GM12891 (cell line): ENCODE measurements around the gene IRAK3. TPM values are rescaled to one million over a fixed set of nuclear protein-coding genes. Genes with fewer than 3 reads are reported as not detected.
A peak's percentile ranks its signal among the peaks of the same experiment; 100 is the strongest.

Experiments
- DNase-seq: peaks from one replicate; pipeline ENCODE4 v3.0.0; 2011; ENCODE audit warnings: low spot score; ENCODE audit not compliant: insufficient read length
- FAIRE-seq: peaks from 2 replicates; lab custom pipeline; 2011; peaks lifted over from hg19 to GRCh38; lab: Jason Lieb, UNC
- PAX5 ChIP-seq: IDR thresholded peaks from 2 replicates; pipeline ENCODE4 v1.6.1; 2011; ENCODE audit warnings: low read length, moderate library complexity, mild to moderate bottlenecking; ENCODE audit not compliant: insufficient read depth, severe bottlenecking
- POLR2A ChIP-seq: IDR thresholded peaks from 2 replicates; pipeline ENCODE4 v1.6.1; 2011; ENCODE audit warnings: low read depth, low read length, control low read depth
- POLR2AphosphoS5 ChIP-seq: IDR thresholded peaks from 2 replicates; pipeline ENCODE4 v1.6.1; 2011; ENCODE audit warnings: low read depth, low read length, control low read depth
- POU2F2 ChIP-seq: IDR thresholded peaks from 2 replicates; pipeline ENCODE4 v1.6.1; 2011; ENCODE audit warnings: low read depth, mild to moderate bottlenecking, control low read depth, low read length, moderate library complexity
- SPI1 ChIP-seq: IDR thresholded peaks from 2 replicates; pipeline ENCODE4 v1.6.1; 2011; ENCODE audit warnings: low read depth, low read length, control low read depth
- TAF1 ChIP-seq: IDR thresholded peaks from 2 replicates; pipeline ENCODE4 v1.6.1; 2011; ENCODE audit warnings: low read depth, low read length, control low read depth
- polyA plus RNA-seq: library from polyadenylated mRNA; unstranded; fragments of >200 nt; gene quantifications from one replicate; pipeline ENCODE4 v1.2.1, GENCODE V29; 2012; ENCODE audit warnings: low read depth, missing spikeins, inconsistent platforms; ENCODE audit not compliant: missing spikeins

IRAK3 gene
- polyA plus RNA-seq = 4.9 TPM

GRCh38 chr12:66188584-66189485 lies at the start of gene IRAK3:
Gene IRAK3, plus strand, starts transcription at chr12:66189214. Its CDS starts 86 bp downstream, at chr12:66189300.
- DNase-seq (peak; percentile 52), FAIRE-seq (peak; percentile 80)

GRCh38 chr12:66139328-66139727 lies 49.7 kb upstream of the IRAK3 start:
- no peak for DNase-seq
- TF ChIP-seq POU2F2 (no peak), SPI1 (no peak)
- FAIRE-seq = no peak

More at GRCh38 chr12:66188584-66189485, at the start of gene IRAK3:
- TF ChIP-seq POLR2AphosphoS5 = no peak
- no peak for TF ChIP-seq PAX5
- peak; percentile 38; the same call in 1 of the 2 replicates for TF ChIP-seq POLR2A
- TF ChIP-seq POU2F2 = no peak; the same call in 1 of the 2 replicates
- peak; percentile 49; the same call in 1 of the 2 replicates for TF ChIP-seq TAF1
- TF ChIP-seq SPI1 = no peak

DNA sequence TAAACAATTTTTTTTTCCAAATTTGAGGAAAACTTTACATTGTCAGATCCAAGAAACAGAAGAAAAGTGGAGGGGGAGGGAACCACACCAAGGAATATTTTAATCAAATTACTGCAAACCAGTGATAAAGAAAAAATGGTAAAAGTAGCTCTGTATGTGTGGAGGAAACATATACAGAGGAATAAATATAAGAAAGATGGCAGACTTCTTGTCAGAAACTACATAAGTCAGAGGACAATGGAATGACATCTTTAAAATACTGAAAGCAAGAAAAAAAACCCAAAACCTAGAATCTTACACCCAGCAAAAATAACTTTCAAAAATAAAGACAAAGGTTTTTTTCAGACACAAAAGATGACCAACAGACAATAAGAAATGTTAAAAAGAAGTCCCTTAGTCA lies 48.3 kb upstream of the IRAK3 start:
- FAIRE-seq (no peak), DNase-seq (no peak)
- TF ChIP-seq TAF1 (no peak), POLR2A (no peak), POU2F2 (no peak), SPI1 (no peak), POLR2AphosphoS5 (no peak), PAX5 (no peak)

GRCh38 chr12:66141299-66141698 lies 47.7 kb upstream of the IRAK3 start:
- TF ChIP-seq POU2F2 (no peak), TAF1 (no peak), SPI1 (no peak), POLR2AphosphoS5 (no peak), POLR2A (no peak), PAX5 (no peak)
- FAIRE-seq = no peak
- DNase-seq = no peak

GRCh38 chr12:66142826-66143225 lies 46.2 kb upstream of the IRAK3 start:
- no peak for FAIRE-seq
- TF ChIP-seq POLR2A = no peak
- no peak for TF ChIP-seq TAF1
- TF ChIP-seq POLR2AphosphoS5 = no peak
- TF ChIP-seq PAX5 = no peak
- TF ChIP-seq POU2F2 = no peak
- no peak for TF ChIP-seq SPI1

DNA sequence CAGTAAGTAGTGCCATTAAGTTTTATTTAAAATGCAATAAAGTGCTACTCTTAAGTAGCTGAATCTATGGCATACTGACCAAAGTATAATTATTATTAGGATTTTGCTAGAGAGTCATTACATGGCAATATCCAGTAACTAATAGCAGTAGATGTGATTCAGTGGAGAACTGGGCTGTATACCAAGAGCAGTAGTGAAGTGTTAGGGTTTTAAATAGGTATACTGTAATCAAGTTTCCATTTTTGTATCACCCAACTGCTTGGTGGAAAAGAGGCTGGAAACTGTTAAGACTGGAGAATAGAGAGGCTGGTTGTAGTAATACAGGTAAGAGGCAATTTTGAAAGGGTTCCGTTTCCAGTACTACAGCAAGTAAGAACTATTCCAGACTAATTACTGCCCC lies 45.1 kb upstream of the IRAK3 start:
- no peak for DNase-seq
- TF ChIP-seq POLR2A = no peak
- TF ChIP-seq POLR2AphosphoS5 = no peak
- no peak for TF ChIP-seq POU2F2
- no peak for TF ChIP-seq PAX5
- TF ChIP-seq SPI1 = no peak
- TF ChIP-seq TAF1 = no peak
- FAIRE-seq = no peak

More at GRCh38 chr12:66142826-66143225, 46.2 kb upstream of the IRAK3 start:
- DNase-seq = no peak

- FAIRE-seq (peak; percentile 50), DNase-seq (no peak)
- TF ChIP-seq POLR2A (no peak), PAX5 (no peak), TAF1 (no peak), POU2F2 (no peak), SPI1 (no peak), POLR2AphosphoS5 (no peak)
Observed at GRCh38 chr12:66144791-66145754, 43.9 kb upstream of the IRAK3 start.

DNA sequence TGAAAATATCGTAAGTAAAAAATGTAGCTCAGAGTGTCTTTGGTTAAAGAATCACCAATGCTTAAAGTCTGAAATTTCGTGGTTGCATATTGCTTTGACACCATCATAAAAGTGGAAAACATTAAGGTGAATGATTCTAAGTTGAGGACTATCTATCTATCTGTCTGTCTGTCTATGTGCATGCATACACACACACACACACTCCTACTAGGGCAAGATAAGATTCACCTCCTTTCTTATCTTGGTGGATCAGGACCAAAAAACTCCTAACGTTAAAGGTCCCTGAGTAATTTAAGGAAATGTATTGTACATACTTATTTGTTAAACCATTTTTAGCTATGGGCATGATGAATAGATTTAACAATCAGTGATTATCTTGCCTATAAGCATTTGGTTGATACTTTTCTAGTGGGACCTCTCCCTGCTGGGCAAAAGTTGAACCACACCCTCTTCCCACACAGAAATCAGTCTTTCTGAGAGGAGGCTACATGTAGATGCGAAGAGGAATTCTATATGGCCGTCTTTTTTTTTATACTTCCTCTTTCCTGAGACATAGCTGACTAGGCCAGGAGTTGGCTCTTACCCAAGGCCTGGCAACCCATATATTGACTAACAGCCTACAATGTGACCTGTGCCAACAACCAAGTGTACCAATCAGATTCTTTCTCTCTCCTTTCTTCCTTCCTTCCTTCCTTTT lies 39.2 kb upstream of the IRAK3 start:
- no peak for TF ChIP-seq TAF1
- TF ChIP-seq POLR2AphosphoS5 = no peak
- TF ChIP-seq SPI1 = no peak
- no peak for TF ChIP-seq PAX5
- no peak for TF ChIP-seq POLR2A
- TF ChIP-seq POU2F2 = no peak
- DNase-seq (no peak), FAIRE-seq (peak; percentile 20)
